HT1080 (cell line): ENCODE measurements around the gene GRIK5. TPM values are rescaled to one million over a fixed set of nuclear protein-coding genes. Genes with fewer than 3 reads are reported as not detected.
A peak's percentile ranks its signal among the peaks of the same experiment; 100 is the strongest.
"Not testable (repeated sequence)": the region's sequence is repeated elsewhere in the genome, so short reads cannot be mapped to it uniquely, and the experiment has no call there.

Experiments used
- DNase-seq: peaks from one replicate; pipeline ENCODE4 v3.0.0-alpha.2; 2015; ENCODE audit warnings: low read depth
- total RNA-seq: library from RNA; depleted of rRNA; stranded (reverse); fragments of >200 nt; shearing (Covaris generic); gene quantifications from 2 replicates; pipeline ENCODE4 v1.2.3, GENCODE V29; 2014

GRIK5 gene
- total RNA-seq, 1 experiment from 2014 or later = not detected

DNA sequence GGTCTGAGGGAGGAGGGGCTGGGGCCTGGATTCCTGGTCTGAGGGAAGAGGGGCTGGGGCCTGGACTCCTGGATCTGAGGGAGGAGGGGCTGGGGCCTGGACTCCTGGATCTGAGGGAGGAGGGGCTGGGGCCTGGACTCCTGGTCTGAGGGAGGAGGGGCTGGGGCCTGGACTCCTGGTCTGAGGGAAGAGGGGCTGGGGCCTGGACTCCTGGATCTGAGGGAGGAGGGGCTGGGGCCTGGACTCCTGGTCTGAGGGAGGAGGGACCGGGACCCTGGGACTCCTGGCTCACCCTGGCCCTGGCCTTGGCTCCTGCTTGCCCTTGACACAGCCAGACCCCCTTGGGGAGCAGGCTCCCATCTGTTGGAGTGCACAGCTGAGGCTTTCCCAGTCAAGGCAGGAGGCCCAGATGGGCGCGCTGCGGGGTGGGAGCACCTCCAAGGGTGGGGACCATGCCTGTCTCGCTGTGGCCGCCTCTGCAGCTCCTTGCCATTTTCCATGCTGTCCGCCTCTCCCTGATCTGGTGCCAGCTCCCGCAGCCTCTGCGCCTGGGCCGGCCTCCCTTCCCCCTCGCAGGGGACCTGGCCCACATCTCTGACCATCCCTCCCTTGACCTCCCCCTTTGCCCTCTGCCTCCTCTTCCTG, 78.0 kb downstream of the GRIK5 start:
- DNase-seq = not testable (repeated sequence)

DNA sequence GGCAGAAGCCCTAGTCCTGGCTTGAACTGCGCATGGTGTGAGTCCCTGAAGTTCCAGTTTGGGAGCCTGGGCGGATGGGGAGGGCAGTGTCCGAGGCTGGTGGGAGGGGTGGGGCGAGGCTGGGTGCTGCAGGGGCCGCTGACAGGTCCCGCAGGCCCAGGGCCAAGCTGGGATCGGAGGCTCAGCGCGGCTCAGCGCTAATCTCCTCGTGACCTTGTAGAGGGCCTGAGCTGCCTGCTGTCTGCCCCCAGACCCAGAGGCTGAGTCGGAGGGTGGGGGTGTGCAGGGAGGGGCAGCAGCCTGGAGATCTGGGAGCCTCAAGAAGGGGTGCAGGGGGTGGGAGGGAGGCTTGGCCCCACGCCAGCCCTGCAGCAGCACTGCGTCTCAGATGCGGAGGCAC, 79.0 kb downstream of the GRIK5 start:
- no peak for DNase-seq

DNA sequence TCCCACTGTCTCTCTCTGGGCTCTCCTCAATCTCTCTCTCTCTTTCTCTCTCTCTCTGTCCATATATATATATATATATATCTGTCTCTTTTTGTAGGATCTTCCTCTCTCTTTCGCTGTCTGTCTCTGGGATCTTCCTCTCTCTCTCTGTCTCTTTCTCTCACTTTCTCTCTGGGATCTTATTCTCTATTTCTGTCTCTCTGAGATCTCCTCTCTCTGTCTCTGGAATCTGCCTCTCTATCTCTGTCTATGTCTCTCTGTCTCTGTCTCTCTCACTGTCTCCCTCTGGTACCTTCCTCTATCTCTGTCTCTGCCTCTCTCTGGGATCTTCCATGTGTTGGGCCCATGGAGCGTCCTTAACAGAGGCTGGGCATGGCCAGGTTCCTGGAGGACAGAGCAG, 79.4 kb downstream of the GRIK5 start:
- DNase-seq = no peak

DNA sequence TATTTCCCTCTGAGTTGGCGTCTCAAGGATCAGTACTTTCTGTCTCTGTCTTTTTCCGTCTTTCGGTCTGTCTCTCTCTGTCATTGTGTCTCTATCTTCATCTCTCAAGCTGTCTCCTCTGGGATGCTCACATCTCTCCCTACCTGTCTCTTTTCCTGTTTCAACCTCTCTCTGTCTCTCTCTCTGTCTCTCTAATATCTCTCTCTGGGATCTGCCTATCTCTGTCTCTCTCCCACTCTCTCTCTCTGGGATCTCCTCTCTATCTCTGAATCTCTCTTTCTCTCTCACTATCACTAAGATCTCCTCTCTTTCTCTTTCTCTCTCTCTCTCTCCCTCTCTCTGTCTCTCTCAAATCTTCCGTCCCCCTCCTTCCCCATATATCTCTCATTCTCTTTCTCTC, 80.0 kb downstream of the GRIK5 start:
- no peak for DNase-seq

DNA sequence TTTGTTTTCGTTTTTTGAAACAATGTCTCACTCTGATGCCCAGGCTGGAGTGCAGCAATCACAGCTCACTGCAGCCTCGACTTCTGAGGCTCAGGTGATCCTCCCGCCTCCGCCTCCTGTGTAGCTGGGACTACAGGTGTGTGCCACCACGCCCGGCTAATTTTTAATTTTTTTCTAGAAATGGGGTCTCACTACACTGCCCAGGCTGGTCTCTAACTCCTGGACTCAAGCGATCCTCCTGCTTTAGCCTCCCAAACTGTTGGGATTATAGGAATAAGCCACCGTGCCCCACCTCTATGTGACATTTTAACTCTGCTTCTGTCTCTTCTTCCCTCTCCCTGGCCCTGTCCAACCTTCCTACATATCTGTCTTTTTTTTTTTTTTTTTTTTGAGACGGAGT, 81.1 kb downstream of the GRIK5 start:
- no peak for DNase-seq

DNA sequence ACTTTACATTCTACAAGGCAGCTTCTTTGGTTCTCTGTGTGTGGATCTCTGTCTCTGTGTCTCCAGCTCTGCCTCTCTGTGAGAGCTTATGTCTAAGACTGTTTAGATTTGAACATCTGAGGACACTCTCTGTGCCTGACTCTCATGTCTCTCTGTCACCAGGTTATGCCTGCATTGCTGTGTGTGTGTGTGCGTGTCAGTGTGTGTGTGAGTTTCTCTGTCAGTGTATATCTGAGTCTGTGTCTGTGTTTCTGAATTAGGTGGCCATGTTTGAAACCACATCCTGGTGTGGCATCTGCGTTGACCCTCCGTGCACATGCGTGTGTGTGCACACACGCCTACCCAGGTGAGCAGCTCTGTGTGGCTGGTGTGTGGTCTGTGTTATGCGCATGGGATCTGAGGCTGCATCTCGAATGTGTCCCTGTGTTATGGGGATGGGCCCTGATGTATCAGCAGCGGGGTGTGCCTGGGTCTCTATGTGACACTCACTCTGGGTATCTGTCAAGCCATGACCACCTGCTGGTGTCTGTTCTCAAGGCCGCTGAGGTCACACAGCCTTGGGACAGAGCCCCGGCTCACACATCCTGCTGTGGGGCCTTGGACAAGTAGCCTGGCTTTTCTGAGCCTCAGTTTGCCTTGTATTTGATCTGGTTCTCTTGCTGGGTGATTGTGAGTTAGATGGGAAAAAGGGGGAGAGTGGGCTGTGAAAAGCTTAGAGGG, 82.7 kb downstream of the GRIK5 start:
- no peak for DNase-seq

DNA sequence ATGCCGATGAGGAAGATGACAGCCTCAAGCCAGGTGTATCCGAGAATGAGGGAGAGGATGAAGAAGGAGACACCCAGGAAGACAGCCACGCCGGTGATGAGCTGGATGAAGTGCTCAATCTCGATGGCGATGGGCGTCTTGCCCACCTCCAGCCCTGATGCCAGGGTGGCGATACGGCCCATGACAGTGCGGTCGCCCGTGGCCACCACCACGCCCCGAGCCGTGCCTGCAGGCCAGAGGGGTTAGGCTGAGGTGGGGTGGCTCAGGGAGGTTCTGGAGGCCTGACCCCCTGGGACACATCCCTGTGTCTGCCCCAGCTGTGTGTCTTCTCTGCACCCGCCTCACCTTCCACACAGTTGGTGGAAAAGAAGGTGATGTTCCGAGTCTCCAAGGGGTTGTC, 85.0 kb downstream of the GRIK5 start:
- DNase-seq = no peak

DNA sequence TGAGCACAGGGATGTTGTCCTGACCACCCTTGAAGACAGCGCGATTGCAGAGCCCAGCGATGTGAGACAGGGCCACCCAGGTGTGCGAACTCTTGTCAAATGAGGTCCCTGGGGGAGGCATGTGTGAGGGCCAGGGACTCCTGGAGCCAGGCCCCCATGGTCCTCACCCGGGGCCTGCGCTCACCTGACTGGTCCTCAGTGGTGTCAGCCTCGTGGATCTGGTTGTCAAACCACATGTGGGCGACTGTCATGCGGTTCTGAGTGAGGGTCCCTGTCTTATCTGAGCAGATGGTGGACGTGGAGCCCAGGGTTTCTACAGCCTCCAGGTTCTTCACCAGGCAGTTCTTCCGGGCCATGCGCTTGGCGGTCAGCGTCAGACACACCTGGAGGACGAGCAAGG, 88.3 kb downstream of the GRIK5 start:
- DNase-seq = no peak

DNA sequence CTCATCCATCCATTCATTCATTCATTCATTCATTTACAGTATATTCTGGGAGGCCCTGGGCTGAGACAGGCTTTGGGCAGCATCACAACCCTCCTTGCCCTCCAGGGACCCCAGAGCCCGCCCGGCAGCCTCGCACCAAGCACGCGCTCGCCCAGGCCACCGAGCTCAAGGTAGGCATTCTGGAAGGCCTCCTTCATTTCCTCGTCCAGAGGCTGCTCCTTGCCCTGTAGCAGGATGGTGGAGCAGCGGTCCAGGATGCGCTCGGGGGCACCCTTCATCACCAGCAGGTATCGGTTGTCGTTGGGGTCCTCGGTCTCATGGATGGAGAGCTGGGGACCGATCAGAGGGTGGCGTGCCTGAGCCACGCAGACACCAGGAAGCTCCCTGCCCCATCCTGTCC, 91.5 kb downstream of the GRIK5 start:
- no peak for DNase-seq

DNA sequence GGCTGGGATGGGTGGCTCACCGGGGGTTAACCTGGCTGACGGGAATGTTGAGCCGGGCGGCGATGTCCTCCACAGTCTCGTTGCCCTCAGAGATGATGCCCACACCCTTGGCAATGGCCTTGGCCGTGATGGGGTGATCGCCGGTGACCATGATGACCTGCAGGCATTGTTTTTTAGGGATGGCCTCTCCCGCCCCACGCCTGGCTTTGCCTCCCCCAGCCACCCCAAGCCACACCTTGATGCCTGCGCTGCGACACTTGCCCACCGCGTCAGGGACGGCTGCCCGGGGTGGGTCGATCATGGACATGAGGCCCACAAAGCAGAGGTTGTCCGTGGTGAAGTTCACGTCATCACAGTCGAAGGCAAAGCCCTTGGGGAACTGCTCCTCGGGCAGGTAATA, 92.1 kb downstream of the GRIK5 start:
- DNase-seq = no peak

DNA sequence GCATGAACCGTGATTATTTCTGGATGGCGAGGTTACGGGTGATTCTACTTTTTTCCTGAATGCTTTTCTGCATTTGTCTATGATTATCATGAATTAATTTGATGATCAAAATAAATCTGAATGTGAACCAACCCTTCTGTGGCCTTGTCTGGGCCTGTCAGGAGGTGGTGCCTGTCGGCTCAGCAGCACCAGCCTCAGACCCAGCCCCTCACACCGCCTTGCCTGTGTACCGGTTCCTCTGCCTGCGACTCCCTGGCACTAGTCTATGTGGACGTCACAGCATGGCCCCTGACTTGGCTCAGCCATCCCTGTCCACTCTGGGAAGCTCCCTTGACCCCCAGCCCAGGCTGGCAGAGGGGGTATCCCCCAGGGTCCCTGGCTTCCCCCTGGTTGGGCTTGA, 95.4 kb downstream of the GRIK5 start:
- DNase-seq = no peak

DNA sequence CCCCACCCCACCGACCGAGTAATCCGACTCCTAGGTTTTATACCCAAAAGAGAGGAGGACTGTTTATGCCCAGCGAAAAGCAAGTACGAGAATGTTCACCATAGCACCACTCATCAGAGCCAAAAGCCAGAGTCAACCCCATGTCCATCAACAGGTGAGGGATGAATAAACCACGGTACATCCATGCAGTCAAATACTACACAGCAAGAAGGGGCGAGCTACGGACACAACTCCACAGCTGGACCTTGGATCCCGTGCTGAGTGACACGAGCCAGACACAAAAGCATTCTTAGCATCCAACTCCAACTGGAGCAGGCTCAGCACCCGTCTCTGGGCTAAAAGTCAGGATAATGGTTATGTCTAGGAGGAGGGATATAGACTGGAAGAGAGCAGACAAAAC, 98.6 kb downstream of the GRIK5 start:
- DNase-seq = no peak

DNA sequence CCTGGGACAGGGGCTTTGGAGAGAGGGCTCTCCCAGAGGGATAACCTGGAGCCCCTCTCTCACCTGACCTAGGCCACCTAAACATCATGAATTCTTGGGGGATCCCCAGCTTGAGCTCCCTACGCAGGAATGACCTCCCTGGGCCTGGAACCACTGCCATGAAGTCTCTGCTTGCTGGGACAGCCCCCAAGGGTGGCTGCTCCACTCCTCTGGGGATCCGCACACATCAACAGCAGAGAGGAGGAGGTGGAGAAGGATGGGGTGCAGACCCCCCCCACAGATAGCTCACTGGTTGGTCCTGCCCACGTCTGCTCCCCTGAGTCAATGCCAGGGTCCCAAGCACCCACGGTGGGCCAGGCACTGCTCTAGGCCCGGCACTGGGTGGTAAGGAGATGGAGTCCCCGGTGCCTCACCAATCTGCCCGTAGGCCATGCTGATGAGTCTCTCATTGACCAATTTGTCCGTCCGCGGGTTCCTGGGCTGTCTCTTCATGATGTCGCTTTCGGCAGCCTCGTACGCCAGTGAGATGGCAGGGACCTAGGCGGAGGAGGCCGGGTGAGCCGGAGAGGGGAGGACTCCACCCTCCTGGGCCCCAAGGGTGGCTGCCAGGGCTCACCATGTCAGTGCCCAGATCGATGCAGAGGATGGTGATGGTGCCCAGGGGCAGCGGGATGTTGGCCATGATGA, 100.1 kb downstream of the GRIK5 start:
- no peak for DNase-seq

DNA sequence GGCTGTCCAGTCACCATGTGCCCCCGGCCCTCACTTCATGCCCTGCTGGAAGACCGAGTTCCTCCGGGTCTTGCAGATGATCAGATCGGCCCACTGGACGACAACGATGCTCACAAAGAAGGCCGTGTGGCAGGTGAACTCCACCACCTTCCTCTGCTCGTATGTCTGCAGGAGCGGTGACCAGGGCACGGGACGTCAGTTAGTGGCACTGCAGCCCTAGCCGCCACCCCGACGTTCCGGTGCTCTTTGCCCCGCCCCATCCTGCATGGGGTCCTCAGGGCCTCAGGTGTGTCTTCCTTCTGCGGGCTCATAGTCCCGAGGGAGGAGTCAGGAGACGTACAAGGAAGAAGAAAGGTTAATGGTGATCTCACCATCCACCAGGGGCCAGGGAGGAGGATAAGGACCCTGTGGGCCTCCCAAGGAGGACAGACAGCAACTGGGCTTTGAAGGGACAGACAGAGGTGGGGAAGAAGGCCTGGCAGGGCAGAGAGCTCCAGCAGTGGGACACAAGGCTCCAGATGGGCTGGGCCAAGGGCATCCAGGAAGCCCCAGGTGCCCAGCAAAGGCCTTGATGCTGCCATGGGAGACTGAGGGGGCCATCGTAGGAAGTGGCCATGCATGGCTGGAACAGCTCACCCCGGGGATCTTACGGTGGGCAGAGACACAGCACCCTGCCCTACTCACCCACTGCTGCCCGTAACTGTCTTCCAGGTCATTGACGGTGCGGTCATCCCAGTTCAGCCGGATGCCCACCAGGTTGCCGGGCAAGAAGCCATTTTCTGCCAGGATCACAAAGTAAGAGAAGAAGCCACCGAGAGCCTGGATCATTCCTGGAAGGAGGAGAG, 101.0 kb downstream of the GRIK5 start:
- DNase-seq = no peak

DNA sequence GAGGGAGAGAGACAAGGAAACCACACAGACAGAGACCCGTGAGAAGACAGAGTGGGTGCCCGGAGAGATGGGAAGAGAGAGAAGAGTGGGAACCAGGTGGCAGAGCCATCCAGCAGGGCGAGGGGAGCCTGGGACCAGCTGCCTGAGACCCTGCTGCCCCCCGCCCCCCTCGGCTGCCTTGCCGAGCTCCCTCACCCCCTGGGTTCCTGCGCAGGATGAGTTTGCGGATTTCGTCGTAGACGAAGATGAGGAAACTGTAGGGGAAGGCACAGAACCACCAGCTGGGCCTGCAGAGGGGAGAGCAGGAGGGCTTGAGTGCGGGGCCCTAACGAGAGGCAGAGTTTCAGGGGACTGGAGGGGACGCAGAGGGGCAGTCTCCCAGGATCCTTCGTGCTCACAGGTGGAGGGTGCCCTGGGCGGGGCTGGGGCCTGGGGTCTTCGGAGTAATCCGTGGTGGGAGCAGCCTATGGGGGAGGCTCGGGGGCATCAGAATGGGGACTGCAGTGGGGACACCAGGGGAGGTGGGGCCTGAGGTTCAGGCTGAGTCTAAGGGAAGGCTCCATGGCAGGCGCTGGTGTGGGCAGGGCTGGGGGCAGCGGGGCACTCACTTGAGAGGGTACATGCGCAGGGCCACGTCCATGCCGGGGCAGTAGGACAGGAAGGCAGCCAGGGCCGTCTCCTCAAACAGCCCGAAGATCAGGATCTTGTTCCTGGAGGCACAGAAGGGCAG, 102.8 kb downstream of the GRIK5 start:
- no peak for DNase-seq

DNA sequence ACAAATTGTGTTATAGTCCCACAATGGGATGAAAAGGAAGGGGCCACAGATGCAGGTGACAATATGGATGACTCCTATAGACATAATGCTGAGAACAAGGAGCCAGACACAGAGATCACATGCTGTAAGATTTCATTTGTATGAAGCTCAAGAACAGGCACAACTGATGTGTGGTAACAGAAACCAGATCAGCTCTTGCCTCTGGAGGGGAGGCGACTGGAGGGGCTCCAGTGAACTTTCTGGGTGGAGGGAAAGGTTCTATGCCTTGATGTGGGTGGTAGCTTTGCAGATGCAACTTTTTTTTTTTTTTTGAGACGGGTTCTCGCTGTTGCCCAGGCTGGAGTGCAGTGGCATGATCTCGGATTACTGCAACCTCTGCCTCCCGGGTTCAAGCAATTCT, 104.9 kb downstream of the GRIK5 start:
- DNase-seq = no peak

DNA sequence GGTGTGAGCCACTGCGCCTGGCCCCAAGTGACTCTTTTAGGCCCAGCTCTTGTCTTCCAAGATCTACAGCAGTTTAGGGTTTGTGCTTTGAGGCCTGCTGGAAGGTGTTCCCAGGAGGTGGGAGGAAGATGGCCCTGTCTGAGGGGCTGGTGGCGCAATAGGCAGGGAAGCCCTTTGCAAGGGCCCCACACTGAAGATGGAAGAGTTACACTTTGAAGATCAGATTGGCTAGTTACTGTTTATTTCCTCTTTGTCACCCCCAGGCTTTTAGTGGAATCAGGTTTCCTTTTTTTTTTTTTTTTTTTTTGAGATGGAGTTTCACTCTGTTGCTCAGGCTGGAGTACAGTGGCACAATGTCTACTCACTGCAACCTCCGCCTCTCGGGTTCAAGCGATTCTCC, 109.0 kb downstream of the GRIK5 start:
- no peak for DNase-seq

DNA sequence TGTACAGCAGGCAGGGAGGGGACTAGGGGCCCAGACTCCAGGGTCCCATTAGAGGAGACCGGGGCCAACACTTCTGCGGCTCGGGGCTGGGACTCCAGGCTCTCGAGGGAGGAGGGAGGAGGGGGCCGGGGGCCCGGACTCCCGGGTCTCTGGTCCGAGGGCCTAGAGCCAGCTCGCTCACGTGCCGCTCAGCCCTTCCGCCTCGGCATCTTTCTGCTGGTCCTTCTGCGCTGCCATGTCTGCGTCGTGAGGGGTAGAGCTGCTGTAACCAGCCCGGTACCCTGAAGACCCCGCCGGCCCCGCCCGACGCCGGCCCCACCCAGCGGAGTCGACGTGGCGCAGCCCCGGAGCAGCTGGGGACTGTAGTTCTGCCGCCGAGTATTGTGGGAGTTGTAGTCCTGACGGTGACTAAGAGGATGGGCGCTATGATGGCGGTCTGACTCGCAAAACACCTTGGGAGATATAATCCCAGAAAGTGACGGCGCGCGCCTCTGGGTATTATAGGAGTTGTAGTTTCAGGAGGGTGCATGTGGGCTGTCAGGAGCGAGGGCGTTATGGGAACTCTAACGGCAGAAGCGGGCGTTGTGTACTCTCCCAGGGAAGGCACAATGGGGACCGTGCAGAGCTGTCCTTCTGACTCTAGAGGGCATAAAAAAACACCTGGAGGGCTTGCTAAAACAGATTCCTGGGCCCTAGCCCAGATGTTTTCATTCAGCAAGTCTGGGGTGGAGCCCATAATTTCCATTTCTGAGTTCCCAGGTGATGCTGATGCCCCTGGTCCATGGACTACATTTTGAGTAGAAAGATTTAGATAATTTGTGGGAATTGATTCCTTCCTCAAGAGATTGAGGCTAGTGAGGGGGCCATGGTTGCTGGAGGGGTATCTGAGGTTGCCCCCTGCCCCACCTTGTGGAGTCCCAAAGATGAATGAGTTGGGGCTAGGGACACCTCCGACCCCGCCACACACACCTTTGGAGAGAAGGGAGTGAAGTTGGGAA, 110.7 kb downstream of the GRIK5 start, which contains the start of gene RABAC1:
Gene RABAC1 (minus strand): TSS at position 266 of the 998 bp plus-strand sequence. CDS start 29 bp downstream, at position 237.
- peak; percentile 91 for DNase-seq

DNA sequence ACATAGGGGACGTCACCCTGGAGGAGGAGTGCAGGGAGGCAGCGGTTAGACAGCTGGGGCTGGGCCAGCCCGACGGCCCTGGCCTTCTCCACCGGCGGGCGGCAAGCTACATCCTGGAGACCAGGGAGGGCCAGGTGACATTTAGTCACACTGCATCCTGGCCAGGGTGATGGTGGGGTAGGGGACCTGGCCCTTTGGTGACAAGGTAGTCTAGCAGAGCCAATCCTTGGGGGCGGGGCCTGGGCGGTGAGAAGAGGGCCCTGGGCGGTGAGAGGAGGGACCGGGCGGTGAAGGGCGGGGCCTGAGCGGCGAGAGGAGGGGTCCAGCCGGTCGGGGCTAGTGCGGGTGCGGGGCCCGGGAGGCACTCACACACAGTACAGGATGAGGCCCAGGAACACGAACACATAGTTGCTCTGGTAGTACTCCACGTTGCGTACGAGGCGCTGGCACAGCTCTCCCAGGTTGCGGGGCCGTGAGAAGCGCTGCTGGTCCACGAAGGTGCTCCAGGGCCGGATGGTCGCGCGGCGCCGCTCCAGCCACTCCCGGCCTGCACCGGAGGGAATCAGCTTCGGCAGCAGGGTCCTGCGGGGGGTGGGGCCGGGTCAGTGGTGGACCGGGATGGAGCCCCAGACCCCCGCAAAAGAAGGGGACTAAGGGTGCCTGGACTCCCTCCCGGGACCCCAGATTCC, 111.5 kb downstream of the GRIK5 start:
- DNase-seq = peak; percentile 65
